Endothelial cell of umbilical vein (primary cell): ENCODE results near the gene PSMB7. TPM values are rescaled to one million over a fixed set of nuclear protein-coding genes. Genes with fewer than 3 reads are reported as not detected.

Source experiments
- BruUV-seq: library from RNA; stranded (reverse); fragments of 400-500 nt; replicated peaks from 2 replicates; lab custom pipeline; 2021; lab: Mats Ljungman, UMichigan
- CTCF ChIA-PET: fragments of 300-600, 350-600 bp; sonication (Branson Sonifier 250); formaldehyde crosslinking; loops from one replicate; lab custom pipeline; 2021; ENCODE audit warnings: antibody characterized with exemption, inconsistent platforms; lab: Charles Lee
- POLR2A ChIA-PET: fragments of 300-600, 350-600 bp; sonication (Branson Sonifier 250); formaldehyde crosslinking; loops from one replicate; lab custom pipeline; 2021; ENCODE audit warnings: antibody characterized with exemption, inconsistent platforms; lab: Charles Lee
- DNase-seq: peaks from one replicate; pipeline ENCODE4 v3.0.0-alpha.2; 2011; ENCODE audit warnings: low read depth, low spot score
- FAIRE-seq: peaks from 2 replicates; lab custom pipeline; 2011; peaks lifted over from hg19 to GRCh38; lab: Jason Lieb, UNC
- H2AFZ ChIP-seq: 2 replicates; pipeline ENCODE4 v1.6.0; 2012; ENCODE audit warnings: low read depth, low read length, control low read depth, inconsistent platforms
- H3K27ac ChIP-seq: 2 replicates; pipeline ENCODE4 v1.5.1; 2011; ENCODE audit warnings: low read depth, mild to moderate bottlenecking, control low read depth, low read length, moderate library complexity; ENCODE audit not compliant: insufficient read depth
- H3K27me3 ChIP-seq, 2 experiments: 2 replicates each; pipeline versions ENCODE4 v1.6.0 to v1.6.1; 2011; ENCODE audit warnings: low read length in 2 of 2, mixed read lengths in 1 of 2; ENCODE audit not compliant: control insufficient read depth in 2 of 2, insufficient read depth in 2 of 2
- H3K36me3 ChIP-seq, 2 experiments: 2 replicates in 1 of 2; 3 replicates in 1 of 2; pipeline ENCODE4 v1.5.1; 2011; ENCODE audit warnings: low read length in 2 of 2, mild to moderate bottlenecking in 1 of 2, moderate library complexity in 1 of 2; ENCODE audit not compliant: control insufficient read depth in 2 of 2, insufficient read depth in 2 of 2; ENCODE audit errors: extremely low read depth in 1 of 2
- H3K4me1 ChIP-seq: 3 replicates; pipeline ENCODE4 v1.5.1; 2011; ENCODE audit warnings: mild to moderate bottlenecking, low read length; ENCODE audit not compliant: control insufficient read depth, insufficient read depth; ENCODE audit errors: extremely low read depth
- H3K4me2 ChIP-seq: 2 replicates; pipeline ENCODE4 v1.6.1; 2011; ENCODE audit warnings: low read length, control low read depth, mixed read lengths; ENCODE audit not compliant: insufficient read depth
- H3K4me3 ChIP-seq, 3 experiments: fragments of 200-600 bp in 1 of 3; sonication (generic), shearing (Covaris generic) in 1 of 3; replicated peaks in 1 of 3; 2 replicates each; pipeline ENCODE4 v1.5.1; 2011 to 2016; ENCODE audit warnings: control low read depth in 3 of 3, low read length in 3 of 3, mild to moderate bottlenecking in 2 of 3, inconsistent platforms in 1 of 3, low read depth in 1 of 3, moderate library complexity in 1 of 3; ENCODE audit not compliant: insufficient read depth in 1 of 3
- H3K79me2 ChIP-seq: 2 replicates; pipeline ENCODE4 v1.6.0; 2012; ENCODE audit warnings: low read length, inconsistent platforms; ENCODE audit not compliant: control insufficient read depth, insufficient read depth
- H3K9ac ChIP-seq: replicated peaks from 2 replicates; pipeline ENCODE3; 2011; ENCODE audit warnings: low read length, control low read depth; ENCODE audit not compliant: insufficient read depth; ENCODE audit errors: extremely low read depth
- H3K9me1 ChIP-seq: replicated peaks from 3 replicates; pipeline ENCODE4 v1.6.0; 2011; ENCODE audit warnings: mild to moderate bottlenecking, low read length; ENCODE audit not compliant: control insufficient read depth, insufficient read depth; ENCODE audit errors: extremely low read depth
- H3K9me3 ChIP-seq: replicated peaks from 2 replicates; pipeline ENCODE4 v1.5.1; 2012; ENCODE audit warnings: low read length, inconsistent platforms; ENCODE audit not compliant: control insufficient read depth, insufficient read depth
- H4K20me1 ChIP-seq: replicated peaks from 2 replicates; pipeline ENCODE3; 2011; ENCODE audit warnings: mild to moderate bottlenecking, low read length; ENCODE audit not compliant: control insufficient read depth, insufficient read depth; ENCODE audit errors: extremely low read depth
- CTCF ChIP-seq, 2 donors: IDR thresholded peaks; 1 replicate in 1 of 2; 2 replicates in 1 of 2; pipeline ENCODE4 v1.5.1; 2011; ENCODE audit warnings: low read length in 2 of 2, mild to moderate bottlenecking in 2 of 2, moderate library complexity in 2 of 2, control low read depth in 1 of 2, inconsistent platforms in 1 of 2, low read depth in 1 of 2; ENCODE audit not compliant: insufficient read depth in 1 of 2; ENCODE audit errors: extremely low read depth in 1 of 2
- EZH2 ChIP-seq: IDR thresholded peaks from 2 replicates; pipeline ENCODE4 v1.6.1; 2012; ENCODE audit warnings: borderline replicate concordance, low read depth, mild to moderate bottlenecking, moderate library complexity, low read length, inconsistent platforms; ENCODE audit not compliant: severe bottlenecking
- FOS ChIP-seq: IDR thresholded peaks from 2 replicates; pipeline ENCODE4 v1.6.1; 2011; ENCODE audit warnings: mild to moderate bottlenecking, low read length, moderate library complexity, borderline replicate concordance; ENCODE audit not compliant: insufficient read depth
- GATA2 ChIP-seq: IDR thresholded peaks from 2 replicates; pipeline ENCODE4 v1.7.0; 2011; ENCODE audit warnings: low read depth, mild to moderate bottlenecking, moderate library complexity, mixed read lengths, low read length; ENCODE audit not compliant: insufficient read length, insufficient read depth
- JUN ChIP-seq: IDR thresholded peaks from 2 replicates; pipeline ENCODE4 v1.6.1; 2011; ENCODE audit warnings: borderline replicate concordance, low read depth; ENCODE audit not compliant: insufficient read length, insufficient read depth
- MYC ChIP-seq: IDR thresholded peaks from one replicate; pipeline ENCODE4 v1.6.1; 2011; ENCODE audit warnings: mild to moderate bottlenecking, low read depth, low read length
- POLR2A ChIP-seq: IDR thresholded peaks from 2 replicates; pipeline ENCODE4 v1.6.1; 2012; ENCODE audit warnings: low read depth, mild to moderate bottlenecking, control low read depth, low read length
- POLR2AphosphoS5 ChIP-seq: IDR thresholded peaks from 2 replicates; pipeline ENCODE4 v1.6.1; 2012; ENCODE audit warnings: low read depth, mild to moderate bottlenecking, control low read depth, low read length, moderate library complexity; ENCODE audit not compliant: insufficient read depth
- dilution Hi-C: fragments of 300-500 bp; cut with MboI; formaldehyde crosslinking; loops from one replicate; pipeline ENCODE4 v1.15.0; 2019; ENCODE audit warnings: low sequenced_read_pairs; ENCODE audit not compliant: extremely low pct_ligation_motif_present
- intact Hi-C: fragments of 100-400 bp; cut with micrococcal nuclease; formaldehyde crosslinking; loops from one replicate; pipeline ENCODE4 v1.10.0; 2022
- polyA plus RNA-seq, 4 experiments: library from polyadenylated mRNA; depleted of rRNA in 3 of 4; stranded (reverse) in 3 of 4; unstranded in 1 of 4; fragments of >200 nt; gene quantifications; 2 replicates each; pipeline versions ENCODE4 v1.2.1 to v1.2.3, GENCODE V29; 2011 to 2012; ENCODE audit warnings: missing spikeins in 1 of 4
- total RNA-seq: library from RNA; stranded (reverse); gene quantifications from 2 replicates; pipeline ENCODE4 v1.2.3, GENCODE V29; 2021
- TF ChIP-seq, protein P1 (sequence below): IDR thresholded peaks from 2 replicates; pipeline ENCODE4 v1.6.1; 2011; ENCODE audit not compliant: insufficient read depth, insufficient read length

The PSMB7 gene
- total and polyA plus RNA-seq, 2 donors (not counting 3 experiments of a cell fraction or from before 2014, with no cell fraction given), result 227 to 366 TPM

- no peaks in the 10 kb centered on the region for H3K27me3 ChIP-seq
- FAIRE-seq (no peak), DNase-seq (no peak)
- no peaks in the 10 kb centered on the region for H3K4me1 ChIP-seq
- no peaks in the 10 kb centered on the region for H3K9me1 ChIP-seq
- no peak overlapping the region for H3K4me3 ChIP-seq
- dilution Hi-C loops, result no loop called here
- CTCF ChIA-PET, result interaction anchor here (1.8 kb wide), 1 partner anchor 22 kb away, joined by 4 read pairs; no protein-coding TSS in a partner anchor
- POLR2A ChIA-PET, result no interaction called here
- no peak overlapping the region for H3K4me2 ChIP-seq
- no peaks in the 10 kb centered on the region for H3K9me3 ChIP-seq
- intact Hi-C loops, result no loop called here
- no peak overlapping the region for H3K27ac ChIP-seq
- no peaks in the 10 kb centered on the region for H4K20me1 ChIP-seq
- no peak overlapping the region for H2AFZ ChIP-seq
- BruUV-seq, result no TSS peak
- TF ChIP-seq POLR2A (no peak), GATA2 (no peak), FOS (no peak), MYC (no peak), POLR2AphosphoS5 (no peak), EZH2 (no peak)
- TF ChIP-seq, protein P1, sequence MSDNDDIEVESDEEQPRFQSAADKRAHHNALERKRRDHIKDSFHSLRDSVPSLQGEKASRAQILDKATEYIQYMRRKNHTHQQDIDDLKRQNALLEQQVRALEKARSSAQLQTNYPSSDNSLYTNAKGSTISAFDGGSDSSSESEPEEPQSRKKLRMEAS, result no peak
- H3K36me3 ChIP-seq, result no peaks in the 10 kb centered on the region
- H3K9ac ChIP-seq, result no peak overlapping the region
- peaks cover 94% of the 10 kb centered on the region for H3K79me2 ChIP-seq
Measured at GRCh38 chr9:124365036-124365435, 50.2 kb downstream of the PSMB7 start.

- no peak for FAIRE-seq
- POLR2A ChIA-PET, result no interaction called here
Measured at GRCh38 chr9:124364141-124364540, 51.1 kb downstream of the PSMB7 start.

More at GRCh38 chr9:124364141-124364540, 51.1 kb downstream of the PSMB7 start:
- Histone ChIP-seq H3K4me2 (no peak overlapping the region), H3K36me3 (no peaks in the 10 kb centered on the region), H2AFZ (no peak overlapping the region), H3K9ac (no peak overlapping the region), H3K4me1 (no peaks in the 10 kb centered on the region), H3K79me2 (peaks cover 94% of the 10 kb centered on the region), H4K20me1 (no peaks in the 10 kb centered on the region), H3K27me3 (no peaks in the 10 kb centered on the region), H3K9me1 (no peaks in the 10 kb centered on the region), H3K9me3 (no peaks in the 10 kb centered on the region), H3K4me3 (no peak overlapping the region), H3K27ac (no peak overlapping the region)
- intact Hi-C loops (no loop called here), dilution Hi-C loops (no loop called here)
- no TSS peak for BruUV-seq
- DNase-seq, result no peak
- CTCF ChIA-PET, result no interaction called here
- no peak for TF ChIP-seq MYC
- no peak for TF ChIP-seq JUN
- no peak for TF ChIP-seq FOS
- no peak for TF ChIP-seq GATA2
- TF ChIP-seq CTCF (IDR thresholded peaks at IDR 0.05; ENCODE audit: extremely low read depth in 1 of 2, insufficient read depth in 1 of 2, low read depth in 1 of 2, low read length in 2 of 2), result no peak
- no peak for TF ChIP-seq POLR2A
- TF ChIP-seq EZH2, result no peak
- TF ChIP-seq, protein P1, result no peak
